ENCODE measurements around the gene UNC13B. TPM values are rescaled to one million over a fixed set of nuclear protein-coding genes. Genes with fewer than 3 reads are reported as not detected.

UNC13B gene
- total and polyA plus RNA-seq, 9 of the 15 experiments (the other 6 are each of a cell fraction or from before 2014, with no cell fraction given) = 2.4 to 11.5 (median 8.6) TPM

DNA sequence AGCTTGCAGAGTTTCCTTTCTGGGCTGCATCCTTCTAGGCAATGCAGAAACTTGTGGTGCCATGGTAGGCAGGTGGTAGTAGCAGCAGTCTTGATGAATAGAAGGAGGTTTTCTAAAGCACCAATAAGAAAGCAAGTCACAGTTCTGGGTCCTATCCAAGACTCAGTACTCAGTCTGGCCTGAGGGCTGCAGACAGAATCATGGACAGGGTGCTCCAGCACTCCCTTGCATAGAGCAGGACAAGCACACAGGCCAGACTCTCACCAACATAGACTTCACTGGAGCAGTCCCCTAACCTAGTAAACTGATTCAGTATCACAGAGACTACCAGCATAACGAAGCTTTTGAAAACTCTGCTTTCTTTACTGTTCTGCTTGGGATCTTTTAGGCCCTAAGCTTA is 194.1 kb downstream of the UNC13B start:
- no TSS peak for BruUV-seq (replicated peaks)
- H3K4me1 ChIP-seq (replicated peaks in 1 of 2; ENCODE audit: control insufficient read depth in 2 of 2, insufficient read depth in 2 of 2, low read length in 2 of 2) = no peaks in the 10 kb centered on the region
- no peak for FAIRE-seq
- ChIA-PET POLR2A (interaction anchor here (0.5 kb wide), 1 partner anchor 7 kb away, joined by 4 read pairs; no protein-coding TSS in a partner anchor), CTCF (ENCODE audit: low intra/inter-chr PET ratio) (no interaction called here)
- H3K36me3 ChIP-seq (ENCODE audit: control insufficient read depth, insufficient read depth, low read length) = no peaks in the 10 kb centered on the region
- H3K9ac ChIP-seq (ENCODE audit: insufficient read depth in 1 of 2, low read depth in 2 of 2, low read length in 2 of 2) = no peak overlapping the region
- H3K4me2 ChIP-seq (ENCODE audit: insufficient read depth, low read length) = no peak overlapping the region
- H3K27ac ChIP-seq (ENCODE audit: extremely low read depth, low read depth, low read length) = no peak overlapping the region
- no peaks in the 10 kb centered on the region for H3K9me3 ChIP-seq (replicated peaks; ENCODE audit: control insufficient read depth, insufficient read depth, low read depth, low read length)
- no peak overlapping the region for H2AFZ ChIP-seq (ENCODE audit: low read depth, low read length)
- no peak overlapping the region for H3K4me3 ChIP-seq
- in situ Hi-C loops (cut with MboI) = no loop called here
- H4K20me1 ChIP-seq (replicated peaks; ENCODE audit: control insufficient read depth, insufficient read depth, low read length) = no peaks in the 10 kb centered on the region
- intact Hi-C loops (cut with micrococcal nuclease) = no loop called here
- H3K79me2 ChIP-seq (ENCODE audit: control insufficient read depth, insufficient read depth, low read length) = no peaks in the 10 kb centered on the region
- no peaks in the 10 kb centered on the region for H3K27me3 ChIP-seq (ENCODE audit: control insufficient read depth in 2 of 2, insufficient read depth in 2 of 2, low read length in 2 of 2)
- H3K9me1 ChIP-seq (ENCODE audit: control insufficient read depth, insufficient read depth, low read length) = no peaks in the 10 kb centered on the region
- WGBS (ENCODE audit: insufficient coverage, low coverage, missing lambda C conversion rate) = 0% methylated on average over 1 of the region's 1 CpG
- ATAC-seq = no peak
- DNase-seq (ENCODE audit: extremely low read depth in 1 of 4, low spot score in 3 of 4) = no peak
- no peak for TF ChIP-seq SIX5 (IDR thresholded peaks at IDR 0.05; ENCODE audit: borderline replicate concordance in 1 of 2, insufficient read depth in 1 of 2, low read depth in 1 of 2, low read length in 2 of 2)
- no peak for TF ChIP-seq ETS2 (tag; IDR thresholded peaks at IDR 0.05; ENCODE audit: borderline replicate concordance, poor library complexity, severe bottlenecking)
- TF ChIP-seq PHB2 (IDR thresholded peaks at IDR 0.05; ENCODE audit: low read depth) = no peak
- TF ChIP-seq BRF2 (IDR thresholded peaks at IDR 0.05; ENCODE audit: borderline replicate concordance, insufficient read depth, insufficient read length) = no peak
- no peak for TF ChIP-seq PRMT5 (CRISPR knock-in tag; IDR thresholded peaks at IDR 0.05)
- TF ChIP-seq FUS (optimal IDR thresholded peaks at IDR 0.05; ENCODE audit: low read depth, low read length) = no peak
- TF ChIP-seq TAF7 (tag; IDR thresholded peaks at IDR 0.05) = no peak
- no peak for TF ChIP-seq NR2C2 (CRISPR knock-in tag; IDR thresholded peaks at IDR 0.05)
- no peak for TF ChIP-seq NR2C2 (tag; IDR thresholded peaks at IDR 0.05)
- no peak for TF ChIP-seq PHF20 (IDR thresholded peaks at IDR 0.05; ENCODE audit: partially characterized antibody)
- TF ChIP-seq ATF1 (CRISPR knock-in tag; IDR thresholded peaks at IDR 0.05) = no peak
- TF ChIP-seq ATF1 (tag; IDR thresholded peaks at IDR 0.05) = no peak
- TF ChIP-seq PHF21A (IDR thresholded peaks at IDR 0.05; ENCODE audit: borderline replicate concordance, low read depth) = no peak
- no peak for TF ChIP-seq ZNF354B (CRISPR knock-in tag; IDR thresholded peaks at IDR 0.05)
- no peak for TF ChIP-seq JUN (IDR thresholded peaks at IDR 0.05; ENCODE audit: borderline replicate concordance, low read depth, low read length)
- no peak for TF ChIP-seq JUN (CRISPR knock-in tag; IDR thresholded peaks at IDR 0.05; ENCODE audit: borderline replicate concordance)
- TF ChIP-seq CCNT2 (IDR thresholded peaks at IDR 0.05; ENCODE audit: borderline replicate concordance, extremely low read depth, insufficient read length, low read depth, low read length) = no peak
